Mesenchymal stem cell (in vitro differentiated cells and primary cell): ENCODE measurements around the gene TMEM143.

Experiments
- DNase-seq: peaks from one replicate; pipeline ENCODE4 v3.0.0-alpha.2; 2013
- H2AFZ ChIP-seq: one replicate; pipeline ENCODE4 v1.6.1; 2013; ENCODE audit warnings: low read depth, mild to moderate bottlenecking, control low read depth, inconsistent platforms, low read length, moderate library complexity
- H2AK5ac ChIP-seq: 2 replicates; pipeline ENCODE4 v1.6.1; 2013; ENCODE audit warnings: low read length, moderate library complexity, mild to moderate bottlenecking, inconsistent platforms; ENCODE audit not compliant: severe bottlenecking
- H2BK120ac ChIP-seq: one replicate; pipeline ENCODE4 v1.6.1; 2013; ENCODE audit warnings: low read depth, mild to moderate bottlenecking, inconsistent platforms, low read length, moderate library complexity
- H2BK12ac ChIP-seq, 2 experiments: one replicate each; pipeline ENCODE4 v1.6.1; 2013; ENCODE audit warnings: inconsistent platforms in 2 of 2, low read length in 2 of 2, mild to moderate bottlenecking in 2 of 2, moderate library complexity in 2 of 2, control low read depth in 1 of 2
- H2BK15ac ChIP-seq: one replicate; pipeline ENCODE4 v1.6.1; 2013; ENCODE audit warnings: mild to moderate bottlenecking, low read depth, inconsistent platforms; ENCODE audit not compliant: poor library complexity, severe bottlenecking
- H2BK5ac ChIP-seq: 2 replicates; pipeline ENCODE4 v1.6.1; 2013; ENCODE audit warnings: low read depth, mild to moderate bottlenecking, low read length, control low read depth, inconsistent platforms; ENCODE audit not compliant: poor library complexity, severe bottlenecking
- H3K14ac ChIP-seq, 2 experiments: one replicate each; pipeline ENCODE4 v1.6.1; 2013; ENCODE audit warnings: inconsistent platforms in 2 of 2, low read length in 2 of 2, control low read depth in 1 of 2, mild to moderate bottlenecking in 1 of 2, moderate library complexity in 1 of 2
- H3K18ac ChIP-seq, 2 experiments: one replicate each; pipeline ENCODE4 v1.6.1; 2013; ENCODE audit warnings: inconsistent platforms in 2 of 2, low read length in 2 of 2, control low read depth in 1 of 2, low read depth in 1 of 2, mild to moderate bottlenecking in 1 of 2
- H3K23ac ChIP-seq, 2 experiments: one replicate each; pipeline ENCODE4 v1.6.1; 2013; ENCODE audit warnings: inconsistent platforms in 2 of 2, low read length in 2 of 2, mild to moderate bottlenecking in 2 of 2, moderate library complexity in 2 of 2, control low read depth in 1 of 2
- H3K27ac ChIP-seq: 2 replicates; pipeline ENCODE4 v1.5.1; 2013; ENCODE audit warnings: mild to moderate bottlenecking, moderate library complexity, low read length, control low read depth, inconsistent platforms; ENCODE audit not compliant: poor library complexity, severe bottlenecking
- H3K27me3 ChIP-seq, 2 experiments: 2 replicates each; pipeline versions ENCODE4 v1.6.1 to v1.7.0; 2013; ENCODE audit warnings: low read length in 2 of 2, mild to moderate bottlenecking in 2 of 2, moderate library complexity in 2 of 2, control low read depth in 1 of 2, inconsistent platforms in 1 of 2; ENCODE audit not compliant: control insufficient read depth in 1 of 2, insufficient read depth in 1 of 2
- H3K36me3 ChIP-seq, 2 experiments: 2 replicates each; pipeline versions ENCODE4 v1.6.1 to v1.7.0; 2013; ENCODE audit warnings: low read length in 2 of 2, control low read depth in 1 of 2, inconsistent platforms in 1 of 2, low read depth in 1 of 2, mild to moderate bottlenecking in 1 of 2; ENCODE audit not compliant: insufficient read depth in 2 of 2, control insufficient read depth in 1 of 2
- H3K4ac ChIP-seq, 2 experiments: one replicate each; pipeline ENCODE4 v1.6.1; 2013; ENCODE audit warnings: inconsistent platforms in 2 of 2, low read length in 2 of 2, mild to moderate bottlenecking in 2 of 2, moderate library complexity in 2 of 2, control low read depth in 1 of 2, low read depth in 1 of 2
- H3K4me1 ChIP-seq: 2 replicates; pipeline ENCODE4 v1.6.1; 2013; ENCODE audit warnings: low read depth, low read length, control low read depth; ENCODE audit not compliant: control insufficient read depth, insufficient read depth
- H3K4me2 ChIP-seq: 2 replicates; pipeline ENCODE4 v1.6.1; 2013; ENCODE audit warnings: low read length, mild to moderate bottlenecking, inconsistent platforms; ENCODE audit not compliant: poor library complexity, severe bottlenecking
- H3K4me3 ChIP-seq, 2 experiments: 2 replicates each; pipeline versions ENCODE4 v1.5.1 to v1.7.0; 2013; ENCODE audit warnings: low read length in 2 of 2, mild to moderate bottlenecking in 2 of 2, control low read depth in 1 of 2, low read depth in 1 of 2; ENCODE audit not compliant: insufficient read depth in 1 of 2
- H3K79me1 ChIP-seq: replicated peaks from 2 replicates; pipeline ENCODE4 v1.6.1; 2013; ENCODE audit warnings: mild to moderate bottlenecking, control low read depth, low read length, inconsistent platforms; ENCODE audit not compliant: poor library complexity, severe bottlenecking
- H3K9ac ChIP-seq: 2 replicates; pipeline ENCODE4 v1.7.0; 2013; ENCODE audit warnings: mild to moderate bottlenecking, low read length, moderate library complexity
- H3K9me3 ChIP-seq: 2 replicates; pipeline ENCODE4 v1.7.0; 2013; ENCODE audit warnings: mild to moderate bottlenecking, low read length; ENCODE audit not compliant: control insufficient read depth
- H4K8ac ChIP-seq: one replicate; pipeline ENCODE4 v1.6.1; 2013; ENCODE audit warnings: inconsistent platforms, mild to moderate bottlenecking, low read length, moderate library complexity
- H4K91ac ChIP-seq: one replicate; pipeline ENCODE4 v1.6.1; 2013; ENCODE audit warnings: mild to moderate bottlenecking, low read length, inconsistent platforms
- WGBS: methylation state at CpG from one replicate; pipeline ENCODE4 v1.1.7; 2013; ENCODE audit warnings: mixed read lengths; 5-methylcytosine and 5-hydroxymethylcytosine counted together

Gene TMEM143

GRCh38 chr19:48332662-48333466, 30.9 kb downstream of the TMEM143 start:
- no peak overlapping the region for H4K8ac ChIP-seq
- H3K18ac ChIP-seq = peak overlapping the region in 1 of 2 experiments; percentile 16
- no peak overlapping the region for H2AFZ ChIP-seq
- H2BK5ac ChIP-seq = no peak overlapping the region
- no peaks in the 10 kb centered on the region for H3K27me3 ChIP-seq
- no peak overlapping the region for H3K27ac ChIP-seq
- 12% methylated on average over 23 of the region's 25 CpGs for WGBS
- no peak overlapping the region for H2AK5ac ChIP-seq
- peak overlapping the region; percentile 54 for H3K9ac ChIP-seq
- no peak overlapping the region for H2BK15ac ChIP-seq
- H2BK12ac ChIP-seq = peak overlapping the region in 1 of 2 experiments; percentile 3
- peaks cover 29 to 41% of the 10 kb centered on the region in 2 experiments for H3K36me3 ChIP-seq
- DNase-seq = peak; percentile 98
- H3K4ac ChIP-seq = no peak overlapping the region
- H3K4me2 ChIP-seq = peak overlapping the region; percentile 96
- H2BK120ac ChIP-seq = no peak overlapping the region
- H3K23ac ChIP-seq = no peak overlapping the region
- H4K91ac ChIP-seq = no peak overlapping the region
- peaks cover 9% of the 10 kb centered on the region for H3K79me1 ChIP-seq
- H3K9me3 ChIP-seq = no peaks in the 10 kb centered on the region
- H3K14ac ChIP-seq = no peak overlapping the region
- H3K4me1 ChIP-seq = peaks cover 22% of the 10 kb centered on the region
- peak overlapping the region in 1 of 2 experiments; percentile 54 for H3K4me3 ChIP-seq

GRCh38 chr19:48332351-48332661, 31.4 kb downstream of the TMEM143 start:
- H4K8ac ChIP-seq = no peak overlapping the region
- peak overlapping the region; percentile 45 for H3K27ac ChIP-seq
- H3K9me3 ChIP-seq = no peaks in the 10 kb centered on the region
- H2BK15ac ChIP-seq = no peak overlapping the region
- no peak overlapping the region for H3K4ac ChIP-seq
- no peak overlapping the region for H2BK120ac ChIP-seq
- H2BK12ac ChIP-seq = peak overlapping the region in 1 of 2 experiments; percentile 45
- peak overlapping the region in 1 of 2 experiments; percentile 78 for H3K18ac ChIP-seq
- H3K9ac ChIP-seq = no peak overlapping the region
- no peak overlapping the region for H3K23ac ChIP-seq
- H2BK5ac ChIP-seq = no peak overlapping the region
- H3K79me1 ChIP-seq = peaks cover 9% of the 10 kb centered on the region
- H3K27me3 ChIP-seq = no peaks in the 10 kb centered on the region
- peak overlapping the region; percentile 46 for H3K4me2 ChIP-seq
- H2AFZ ChIP-seq = no peak overlapping the region
- no peak overlapping the region for H2AK5ac ChIP-seq
- peak overlapping the region in 1 of 2 experiments; percentile 54 for H3K4me3 ChIP-seq
- no peak overlapping the region for H4K91ac ChIP-seq
- peaks cover 34 to 46% of the 10 kb centered on the region in 2 experiments for H3K36me3 ChIP-seq
- peaks cover 24% of the 10 kb centered on the region for H3K4me1 ChIP-seq
- H3K14ac ChIP-seq = no peak overlapping the region
- DNase-seq = no peak
- WGBS = 65% methylated on average over 6 of the region's 6 CpGs

- peak; percentile 50 for DNase-seq
- Histone ChIP-seq H3K27me3 (no peaks in the 10 kb centered on the region), H3K4me2 (no peak overlapping the region), H3K23ac (peak overlapping the region in 1 of 2 experiments; percentile 61), H3K4me1 (peaks cover 29% of the 10 kb centered on the region), H3K27ac (no peak overlapping the region), H3K36me3 (peaks cover 39 to 52% of the 10 kb centered on the region in 2 experiments), H2BK5ac (no peak overlapping the region), H3K79me1 (peaks cover 9% of the 10 kb centered on the region), H3K9ac (no peak overlapping the region), H4K91ac (no peak overlapping the region), H2AK5ac (no peak overlapping the region), H2BK15ac (no peak overlapping the region), H2BK12ac (no peak overlapping the region), H3K9me3 (no peaks in the 10 kb centered on the region), H2BK120ac (no peak overlapping the region), H4K8ac (no peak overlapping the region), H2AFZ (no peak overlapping the region), H3K18ac (peak overlapping the region in 1 of 2 experiments; percentile 25), H3K4ac (no peak overlapping the region), H3K4me3 (peak overlapping the region in 1 of 2 experiments; percentile 69), H3K14ac (no peak overlapping the region)
- WGBS = 39% methylated on average over 41 of the region's 41 CpGs
Measured at GRCh38 chr19:48330012-48330681, 33.6 kb downstream of the TMEM143 start.
